GM21381 (cell line): ENCODE measurements around the gene FLAD1.
A peak's percentile ranks its signal among the peaks of the same experiment; 100 is the strongest.

Source experiments
- ATAC-seq: cut with Tn5 transposase; IDR thresholded peaks from one replicate; pipeline ENCODE4 v1.9.1; 2021; ENCODE audit warnings: mild to moderate bottlenecking, moderate library complexity; ENCODE audit not compliant: unreplicated experiment

Gene FLAD1

DNA sequence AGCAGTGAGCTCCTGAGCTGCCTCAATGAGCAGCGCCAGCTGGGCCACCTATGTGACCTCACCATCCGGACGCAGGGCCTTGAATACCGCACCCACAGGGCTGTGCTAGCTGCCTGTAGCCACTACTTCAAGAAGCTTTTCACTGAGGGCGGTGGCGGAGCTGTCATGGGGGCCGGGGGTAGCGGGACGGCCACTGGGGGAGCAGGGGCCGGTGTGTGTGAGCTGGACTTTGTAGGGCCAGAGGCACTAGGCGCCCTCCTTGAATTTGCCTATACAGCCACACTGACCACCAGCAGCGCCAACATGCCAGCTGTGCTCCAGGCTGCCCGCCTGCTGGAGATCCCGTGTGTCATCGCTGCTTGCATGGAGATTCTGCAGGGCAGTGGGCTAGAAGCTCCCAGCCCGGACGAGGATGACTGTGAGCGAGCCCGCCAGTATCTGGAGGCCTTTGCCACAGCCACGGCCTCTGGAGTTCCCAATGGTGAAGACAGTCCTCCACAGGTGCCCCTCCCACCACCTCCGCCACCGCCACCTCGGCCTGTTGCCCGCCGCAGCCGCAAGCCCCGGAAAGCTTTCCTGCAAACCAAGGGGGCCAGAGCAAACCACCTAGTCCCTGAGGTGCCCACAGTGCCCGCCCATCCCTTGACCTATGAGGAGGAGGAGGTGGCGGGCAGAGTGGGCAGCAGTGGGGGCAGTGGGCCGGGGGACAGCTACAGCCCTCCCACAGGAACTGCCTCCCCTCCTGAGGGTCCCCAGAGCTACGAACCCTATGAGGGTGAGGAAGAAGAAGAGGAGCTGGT is 31.8 kb downstream of the FLAD1 start:
- no peak for ATAC-seq

DNA sequence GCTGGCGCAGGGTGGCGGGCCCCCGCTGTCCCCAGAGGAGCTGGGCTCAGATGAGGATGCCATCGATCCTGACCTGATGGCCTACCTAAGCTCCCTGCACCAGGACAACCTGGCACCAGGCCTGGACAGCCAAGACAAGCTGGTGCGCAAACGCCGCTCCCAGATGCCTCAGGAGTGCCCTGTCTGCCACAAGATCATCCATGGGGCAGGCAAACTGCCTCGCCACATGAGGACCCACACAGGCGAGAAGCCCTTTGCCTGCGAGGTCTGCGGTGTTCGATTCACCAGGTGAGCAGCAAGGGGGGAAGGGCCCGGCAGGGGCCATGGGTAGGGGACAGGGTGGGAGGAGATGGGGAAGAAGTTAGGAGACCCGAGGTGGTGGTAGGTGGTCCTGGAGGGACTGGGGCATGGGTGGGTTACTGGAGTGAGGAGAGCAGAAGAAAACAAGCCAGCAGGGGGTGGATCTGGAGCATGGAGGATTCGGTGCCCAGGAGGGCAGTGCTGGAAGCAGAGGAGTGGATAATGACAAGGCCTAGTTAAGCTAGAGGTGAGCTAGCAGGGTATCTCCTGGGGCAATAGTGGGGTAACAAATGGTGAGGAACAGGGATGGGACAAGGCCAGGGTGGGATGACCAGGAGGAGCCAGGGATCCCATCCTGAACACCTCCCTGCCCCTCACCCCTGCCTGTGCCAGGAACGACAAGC is 32.5 kb downstream of the FLAD1 start:
- no peak for ATAC-seq

DNA sequence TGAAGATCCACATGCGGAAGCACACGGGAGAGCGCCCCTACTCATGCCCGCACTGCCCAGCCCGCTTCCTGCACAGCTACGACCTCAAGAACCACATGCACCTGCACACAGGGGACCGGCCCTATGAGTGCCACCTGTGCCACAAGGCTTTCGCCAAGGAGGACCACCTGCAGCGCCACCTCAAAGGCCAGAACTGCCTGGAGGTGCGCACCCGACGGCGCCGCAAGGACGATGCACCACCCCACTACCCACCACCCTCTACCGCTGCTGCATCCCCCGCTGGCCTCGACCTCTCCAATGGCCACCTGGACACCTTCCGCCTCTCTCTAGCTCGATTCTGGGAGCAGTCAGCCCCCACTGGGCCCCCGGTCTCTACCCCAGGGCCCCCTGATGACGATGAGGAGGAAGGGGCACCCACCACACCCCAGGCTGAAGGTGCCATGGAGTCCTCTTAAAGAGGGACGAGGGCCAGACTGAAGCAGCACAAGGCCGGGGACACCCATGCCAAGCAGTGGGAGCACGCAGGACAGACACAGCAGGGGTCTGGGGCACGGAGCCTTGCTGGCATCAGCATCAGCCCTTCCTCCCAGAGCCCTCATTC is 33.2 kb downstream of the FLAD1 start:
- ATAC-seq = no peak

DNA sequence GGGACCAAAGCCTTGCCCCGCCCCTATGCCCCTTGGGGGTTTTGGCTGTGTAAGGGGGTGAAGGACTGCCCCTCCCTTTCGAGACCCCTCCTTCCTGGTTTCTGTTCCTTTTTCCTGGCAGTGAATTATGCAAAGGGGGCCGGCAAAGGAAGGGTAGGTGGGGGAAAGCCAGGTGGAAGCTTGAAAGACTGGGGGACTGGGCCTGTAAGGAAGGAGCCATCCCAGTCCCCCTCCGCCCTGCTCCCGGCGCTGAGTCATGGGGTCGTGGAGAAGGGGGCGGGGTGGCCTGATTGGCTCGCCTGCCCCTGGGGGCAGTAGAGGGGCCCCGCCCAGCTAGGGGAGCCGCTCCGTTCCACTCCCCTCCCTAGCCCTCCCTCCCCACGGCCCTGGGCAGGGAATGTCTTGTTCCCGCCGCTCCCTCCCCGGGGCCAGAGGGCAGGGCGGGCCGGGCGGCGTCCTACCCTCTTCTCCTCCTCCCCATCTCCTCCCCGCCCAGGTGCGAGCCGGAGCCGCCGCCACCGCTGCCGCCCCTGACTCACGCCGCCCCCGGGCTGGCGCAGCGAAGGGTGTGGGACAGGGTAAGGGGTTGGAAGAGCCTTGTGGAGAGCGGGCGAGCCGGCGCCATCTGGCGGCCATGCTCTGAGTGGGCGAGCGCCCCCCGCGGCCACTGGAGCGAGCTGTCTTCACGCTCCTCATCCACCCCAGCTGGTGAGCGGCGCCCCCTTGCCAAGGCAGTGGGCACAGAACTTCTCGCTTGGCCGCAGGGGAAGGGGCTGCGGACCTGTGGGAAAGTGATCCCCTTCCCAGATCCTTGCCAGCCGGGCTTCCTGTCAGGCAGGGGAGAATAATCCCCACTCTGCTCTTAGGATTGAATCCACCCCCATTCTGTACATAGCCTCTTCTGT is 34.1 kb downstream of the FLAD1 start:
- peak; percentile 78 for ATAC-seq

DNA sequence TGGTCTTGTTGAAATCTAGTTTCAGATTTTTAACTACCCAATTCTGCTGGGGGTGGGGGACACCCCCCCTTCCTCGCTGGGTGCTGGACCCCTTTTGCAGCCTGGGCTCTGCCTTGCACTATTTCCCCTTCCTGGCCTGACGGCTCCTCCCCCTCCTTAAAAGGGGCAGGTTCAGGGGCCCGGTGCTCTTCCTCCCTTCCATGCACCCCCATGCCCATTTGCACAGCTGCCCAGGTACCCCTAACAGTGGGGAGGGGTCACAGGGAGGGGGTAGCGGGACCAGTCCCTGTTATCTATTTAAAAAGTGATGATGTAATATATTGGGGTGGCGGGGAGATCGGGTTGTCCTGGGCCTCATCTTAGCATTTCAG is 34.8 kb downstream of the FLAD1 start:
- no peak for ATAC-seq

DNA sequence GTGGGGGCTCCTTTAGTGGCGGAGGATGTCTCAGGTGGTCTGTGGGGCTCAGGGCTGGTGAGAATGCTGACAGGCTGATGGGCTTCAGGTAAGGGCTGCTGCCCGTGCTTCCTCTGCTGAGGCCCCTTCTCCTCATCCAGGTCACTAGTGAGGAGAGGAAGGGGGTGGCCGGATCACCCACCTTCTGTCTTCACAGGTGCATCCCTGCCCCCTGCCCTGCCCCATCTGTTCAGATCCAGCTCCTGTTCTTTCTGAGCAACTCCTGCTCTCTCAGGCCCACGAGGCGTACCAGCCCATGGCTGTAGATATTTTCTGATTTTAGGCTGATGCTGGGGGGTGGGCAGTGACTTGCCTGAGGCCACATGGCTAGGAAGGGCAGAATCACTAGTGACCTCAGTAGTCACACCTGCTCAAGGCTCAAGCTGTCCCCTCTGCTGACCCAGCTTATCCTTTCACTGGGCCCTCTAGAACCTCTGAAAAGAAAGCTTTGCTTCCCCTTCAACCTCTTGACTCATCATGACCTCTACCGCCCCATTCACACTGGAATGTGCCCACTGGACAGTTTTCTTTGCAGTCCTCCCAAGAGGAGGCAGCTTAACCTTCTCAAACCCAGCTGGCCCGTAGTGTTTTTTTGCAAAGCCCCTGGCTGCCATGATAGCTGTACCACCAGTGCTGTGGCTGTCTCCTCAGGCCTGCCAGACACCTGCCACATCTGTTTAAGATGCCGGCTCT is 35.6 kb downstream of the FLAD1 start:
- ATAC-seq = no peak

DNA sequence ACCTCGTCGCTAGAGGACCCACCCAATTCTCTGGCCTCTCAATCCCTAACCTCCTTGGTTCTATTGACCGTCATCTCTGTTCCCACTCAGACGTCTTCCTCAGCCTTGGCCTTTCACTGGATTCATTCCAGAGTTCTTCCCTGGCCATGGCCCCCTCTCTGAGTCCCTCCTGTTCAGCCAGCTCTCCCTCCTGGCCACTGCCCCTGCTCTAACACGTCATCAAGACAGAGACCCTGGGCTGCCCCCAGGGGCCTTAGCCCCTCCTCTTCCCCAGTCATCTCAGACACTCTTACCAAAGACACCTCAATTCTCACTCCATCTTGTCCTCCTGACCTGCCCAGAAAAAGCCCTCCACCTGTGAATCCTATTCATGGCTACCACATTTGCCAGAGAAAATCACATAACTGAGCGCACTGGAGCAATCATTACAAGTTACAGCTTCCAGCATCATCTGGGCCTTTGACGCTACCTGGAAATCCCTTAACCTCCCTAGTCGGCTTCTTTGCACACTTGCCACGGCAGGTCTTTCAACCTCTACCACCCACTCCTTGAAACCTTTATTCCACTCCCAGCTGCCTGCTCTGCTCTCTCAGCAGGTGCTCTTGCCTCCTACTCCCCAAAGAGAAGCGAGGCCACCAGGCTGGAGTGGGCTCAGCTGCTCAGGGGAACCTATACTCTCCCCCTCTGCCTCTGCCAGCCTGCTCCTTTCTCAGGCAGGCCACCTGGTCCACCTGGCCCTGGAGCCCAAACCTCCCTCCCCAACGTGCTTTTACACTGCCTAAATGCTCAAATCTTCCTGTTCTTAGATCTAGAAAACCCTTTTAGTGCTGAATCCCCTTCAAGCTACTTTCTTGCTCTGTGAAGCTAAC is 36.5 kb downstream of the FLAD1 start:
- no peak for ATAC-seq

DNA sequence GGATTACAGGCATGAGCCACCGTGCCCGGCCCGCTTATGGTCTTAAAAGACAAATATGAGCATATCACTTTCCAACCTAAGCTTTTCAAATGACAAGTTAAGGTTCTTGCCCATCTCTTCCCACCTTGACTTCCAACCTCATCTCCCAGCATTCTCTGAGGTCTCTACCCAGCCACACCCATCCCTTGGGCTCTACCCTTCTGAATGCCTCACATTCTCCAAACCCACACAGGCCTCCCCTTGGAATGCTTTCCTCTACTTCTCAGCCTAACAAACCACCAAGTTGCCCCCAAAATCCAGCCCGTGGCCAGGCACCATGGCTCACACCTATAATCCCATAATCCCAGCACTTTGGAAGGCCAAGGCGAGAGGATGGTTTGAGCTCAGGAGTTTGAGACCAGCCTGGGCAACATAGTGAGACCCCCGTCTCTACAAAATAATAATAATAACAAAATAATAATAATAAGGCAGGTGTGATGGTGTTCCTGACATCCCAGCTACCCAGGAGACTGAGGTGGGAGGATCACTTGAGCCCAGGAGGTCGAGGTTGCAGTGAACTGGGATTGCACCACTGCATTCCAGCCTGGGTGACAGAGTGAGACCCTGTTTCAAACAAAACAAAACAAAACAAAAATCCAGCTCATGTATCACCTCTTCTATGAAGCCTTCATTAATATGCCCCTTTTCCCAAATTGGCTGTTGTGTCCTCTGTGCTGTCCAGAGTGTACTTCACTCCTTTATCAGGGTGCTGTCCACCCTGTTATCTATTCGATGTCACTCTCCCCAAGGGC is 39.2 kb downstream of the FLAD1 start:
- no peak for ATAC-seq

DNA sequence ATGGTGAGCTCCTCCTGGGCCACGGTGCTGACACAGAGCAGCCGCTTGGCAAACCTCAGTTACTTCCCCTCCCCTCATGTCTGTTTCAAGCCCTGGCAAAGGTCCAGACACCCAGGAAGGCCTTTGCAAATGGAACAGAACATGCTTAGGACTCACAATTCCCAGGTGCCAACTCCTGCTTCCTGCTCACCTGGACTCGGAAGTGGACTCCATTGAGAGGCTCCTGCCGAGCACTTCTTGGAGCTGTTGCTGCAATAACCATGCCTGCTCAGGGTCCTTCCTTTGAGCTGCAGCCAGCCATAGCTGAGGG is 39.7 kb downstream of the FLAD1 start:
- ATAC-seq = no peak

DNA sequence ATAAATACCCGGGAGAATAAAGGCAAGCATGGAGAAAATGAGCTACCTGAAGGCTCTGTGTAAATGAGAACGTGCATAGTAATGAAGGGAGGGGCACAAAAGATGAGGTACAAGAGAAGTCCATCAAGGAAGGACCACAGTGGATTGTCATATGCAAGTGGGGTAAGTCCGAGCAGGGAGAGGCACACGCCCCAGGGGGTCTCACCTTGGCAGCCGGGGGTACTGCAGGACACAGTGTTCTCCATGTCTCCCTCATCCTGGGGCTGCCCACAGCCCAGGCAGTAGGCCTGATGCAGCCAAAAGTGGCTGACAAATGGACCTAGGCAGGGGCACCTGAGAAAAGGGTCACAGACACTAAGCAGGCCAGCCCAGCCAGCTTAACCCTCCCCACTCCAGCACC is 40.5 kb downstream of the FLAD1 start:
- no peak for ATAC-seq

DNA sequence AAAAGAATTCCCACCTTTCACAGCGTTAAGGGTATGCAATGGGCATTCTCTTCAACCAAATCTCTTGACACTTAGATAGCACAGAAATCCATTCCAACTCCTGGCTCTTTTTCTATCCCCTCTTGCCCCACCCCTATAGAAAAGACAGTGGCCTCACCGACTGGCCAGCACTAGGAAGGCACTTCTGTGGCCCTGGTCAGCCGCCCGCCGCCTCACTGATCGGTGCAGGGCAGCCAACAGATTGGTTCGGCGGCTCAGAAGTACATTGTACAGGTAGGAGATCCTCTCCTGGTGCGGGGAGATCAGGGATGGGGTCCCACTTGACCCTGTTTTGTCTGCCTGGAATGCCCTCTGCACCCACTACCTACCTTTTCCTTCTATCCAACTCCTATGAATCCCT is 41.2 kb downstream of the FLAD1 start:
- ATAC-seq = no peak

DNA sequence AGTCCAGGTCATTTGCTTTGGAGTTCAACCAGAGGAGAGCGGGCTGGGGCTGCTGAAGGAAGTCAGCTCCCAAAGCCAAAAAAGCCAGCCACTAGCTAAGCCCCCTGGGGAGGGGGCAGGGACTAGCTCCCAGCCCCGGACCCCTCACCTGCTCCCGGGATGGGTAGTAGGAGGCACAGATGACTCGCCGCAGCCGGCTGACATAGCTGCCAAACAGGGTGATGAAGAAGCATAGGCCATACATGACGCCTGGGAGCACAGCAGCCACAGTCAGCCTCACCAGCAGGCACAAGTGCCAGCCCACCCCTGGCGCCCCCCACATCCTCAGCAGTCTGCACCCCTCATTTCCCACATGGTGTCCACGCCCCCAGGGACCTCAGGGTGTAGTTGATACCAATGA is 43.0 kb downstream of the FLAD1 start:
- ATAC-seq = no peak

DNA sequence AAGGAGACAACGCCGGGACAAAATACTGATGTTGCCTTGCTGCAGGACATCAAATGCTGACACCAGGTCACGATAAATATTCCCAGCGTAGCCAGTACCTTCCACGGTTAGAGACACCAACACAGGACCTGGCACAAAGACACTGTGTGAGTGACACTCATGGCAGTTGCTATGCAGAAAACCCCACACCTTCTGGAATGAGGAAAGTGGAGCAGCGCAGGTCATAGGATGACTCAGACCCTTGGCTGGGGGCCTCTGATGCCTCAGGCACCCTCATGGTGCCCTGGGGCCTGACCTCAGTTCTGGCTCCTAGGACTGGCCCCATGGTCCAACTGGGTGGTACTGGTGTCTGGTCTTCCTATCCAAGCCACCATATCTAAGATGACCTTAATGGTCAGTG is 43.4 kb downstream of the FLAD1 start:
- ATAC-seq = no peak

DNA sequence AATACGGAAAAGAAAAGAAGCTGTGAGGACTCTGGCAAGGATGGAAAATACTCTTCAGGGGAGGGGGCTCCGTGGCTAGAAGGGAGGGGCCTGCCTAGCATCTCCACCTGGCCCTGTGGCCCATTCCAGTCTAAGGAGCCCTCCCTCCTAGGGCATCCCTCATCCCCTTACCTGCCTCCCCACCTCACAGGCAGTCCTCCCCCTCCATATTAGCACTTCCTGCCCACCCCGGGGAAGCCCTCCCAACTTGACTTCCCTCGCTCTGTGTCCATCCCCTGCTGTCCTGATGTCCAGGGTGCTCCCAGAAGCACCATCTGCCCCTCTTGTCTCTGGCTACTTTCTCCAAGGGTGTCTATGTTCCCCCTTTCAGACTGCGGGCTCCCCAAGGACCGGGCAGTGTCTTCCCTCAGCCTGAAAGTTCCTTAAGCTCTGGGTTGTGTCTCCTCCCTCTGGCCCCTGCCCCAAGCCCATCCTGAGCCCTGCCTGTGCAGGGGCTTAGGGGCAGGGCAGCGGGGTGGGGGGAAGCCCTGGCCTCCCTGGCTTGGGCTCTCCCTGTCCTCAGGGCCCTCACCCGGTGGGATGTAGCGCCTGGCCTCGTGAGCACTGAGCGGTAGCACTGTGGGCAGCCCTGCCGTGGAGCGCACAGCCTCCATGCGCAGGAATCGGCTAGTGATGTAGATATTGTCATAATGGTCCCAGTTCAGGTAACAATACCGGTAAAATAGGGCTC is 46.5 kb downstream of the FLAD1 start:
- ATAC-seq = no peak

DNA sequence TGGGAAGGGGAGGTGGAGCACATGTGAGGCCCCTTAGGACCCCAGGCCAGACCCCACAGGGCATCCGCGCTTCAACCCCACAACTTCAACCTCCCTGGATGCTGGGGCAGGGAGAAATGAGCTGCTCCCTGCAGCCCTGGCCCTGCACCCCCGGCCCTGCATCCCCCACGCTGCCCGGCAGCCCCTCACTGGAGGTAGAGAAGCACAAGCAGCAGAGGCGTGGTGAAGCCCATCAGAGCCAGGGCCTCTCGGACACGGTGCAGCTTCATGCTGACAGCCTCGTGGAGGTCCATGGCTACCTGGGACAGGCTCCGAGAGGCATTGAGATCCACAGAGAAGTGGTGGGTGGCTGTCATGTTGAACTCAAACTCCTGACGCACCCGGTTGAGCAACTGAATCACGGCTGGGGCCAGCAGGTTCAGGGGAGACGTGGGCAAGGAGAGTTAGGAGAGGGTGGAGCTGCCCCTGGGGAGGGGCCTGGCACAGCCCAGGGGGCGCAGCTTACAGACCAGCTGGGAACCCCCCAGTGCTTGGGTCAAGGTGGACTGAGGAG is 47.2 kb downstream of the FLAD1 start:
- no peak for ATAC-seq

DNA sequence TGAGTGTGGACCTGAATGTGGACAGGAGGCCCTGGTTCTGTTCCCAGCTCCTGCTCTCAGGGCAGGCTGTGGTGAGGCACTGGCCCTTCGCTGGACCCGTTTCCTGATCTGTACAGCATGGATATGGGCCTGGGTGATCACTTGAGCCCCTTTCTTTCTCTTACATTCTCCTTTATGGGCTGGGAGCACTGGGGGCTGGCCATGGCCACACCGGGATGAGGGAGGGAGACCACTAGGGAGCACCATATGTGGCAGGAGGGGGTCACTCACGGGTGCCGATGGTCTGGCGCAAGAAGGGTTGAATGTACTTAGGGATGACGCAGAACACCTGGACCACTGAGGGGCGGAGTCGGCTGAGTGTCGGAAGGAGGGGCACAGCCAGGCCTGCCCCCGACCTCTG is 47.8 kb downstream of the FLAD1 start:
- ATAC-seq = no peak

DNA sequence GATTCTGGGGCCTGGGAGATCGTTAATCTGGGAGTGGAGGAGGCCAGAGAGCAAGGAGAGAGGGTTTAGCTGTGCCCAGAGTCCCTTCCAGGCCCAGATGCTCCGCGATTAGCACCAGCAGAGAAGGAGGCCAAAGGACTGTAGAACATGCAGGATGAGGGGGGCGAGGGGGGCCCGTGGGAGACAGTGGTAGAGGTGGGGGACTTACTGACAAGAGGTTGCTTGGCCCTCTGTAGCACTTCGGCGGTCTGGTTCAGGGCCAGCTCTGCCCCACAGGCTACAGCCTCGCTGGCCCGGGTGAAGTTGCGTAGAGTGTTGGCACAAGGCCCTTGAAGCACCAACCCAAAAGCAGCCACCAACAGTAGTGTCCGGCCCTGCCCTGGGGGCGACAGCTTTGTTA is 49.7 kb downstream of the FLAD1 start:
- no peak for ATAC-seq

DNA sequence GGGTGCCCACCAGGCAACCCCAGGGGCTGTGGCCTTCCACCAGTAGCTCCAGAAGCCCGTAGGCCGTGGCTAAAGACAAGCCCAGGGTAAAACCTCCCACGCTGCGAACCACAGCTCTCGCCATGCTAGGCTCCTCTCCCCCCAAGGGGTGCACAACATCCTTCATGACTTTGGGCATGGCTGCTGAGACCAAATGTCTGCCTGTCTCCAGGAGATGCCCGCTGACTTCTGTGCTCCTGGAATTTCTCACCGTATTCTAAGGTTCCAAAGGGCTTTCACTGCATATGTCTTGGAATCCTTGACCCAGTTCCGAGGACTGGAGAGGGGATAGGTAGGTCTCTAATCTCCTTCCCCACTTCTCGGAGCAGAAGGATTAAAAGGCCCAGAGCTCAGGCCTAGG is 50.4 kb downstream of the FLAD1 start, which contains the start of the genes DCST1 and DCST2:
Gene DCST1 (plus strand): TSS at position 301 of the 400 bp plus-strand sequence. CDS start 213 bp downstream, outside the sequence.
Gene DCST2 (minus strand): TSS at position 258 of the 400 bp plus-strand sequence. CDS start 80 bp downstream, at position 178.
- ATAC-seq = no peak
